ENCODE data around the gene LMAN1L. TPM values are rescaled to one million over a fixed set of nuclear protein-coding genes. Genes with fewer than 3 reads are reported as not detected.
A peak's percentile ranks its signal among the peaks of the same experiment; 100 is the strongest.

The LMAN1L gene
- total RNA-seq, 4 donors from 2014 or later: 0.42 TPM; not detected in 3

GRCh38 chr15:74775132-74775562, 37.5 kb upstream of the LMAN1L start:
- Histone ChIP-seq H3K9me3 (no peaks in the 10 kb centered on the region), H3K4me1 (peaks cover 0 to 65% (median 38%) of the 10 kb centered on the region in 4 donors), H3K4me3 (no peak overlapping the region), H3K27ac (peak overlapping the region in 1 of 4 donors; percentile 4), H3K27me3 (no peaks in the 10 kb centered on the region), H3K36me3 (no peaks in the 10 kb centered on the region)
- DNase-seq (ENCODE audit: low spot score in 2 of 2): no peak
- no peak for TF ChIP-seq EP300 (IDR thresholded peaks at IDR 0.05)
- no peak for TF ChIP-seq CTCF (IDR thresholded peaks at IDR 0.05)
- no peak for TF ChIP-seq POLR2A (IDR thresholded peaks at IDR 0.05)
- WGBS, 2 donors: 70 to 79% methylated on average over 5 of the region's 5 CpGs

DNA sequence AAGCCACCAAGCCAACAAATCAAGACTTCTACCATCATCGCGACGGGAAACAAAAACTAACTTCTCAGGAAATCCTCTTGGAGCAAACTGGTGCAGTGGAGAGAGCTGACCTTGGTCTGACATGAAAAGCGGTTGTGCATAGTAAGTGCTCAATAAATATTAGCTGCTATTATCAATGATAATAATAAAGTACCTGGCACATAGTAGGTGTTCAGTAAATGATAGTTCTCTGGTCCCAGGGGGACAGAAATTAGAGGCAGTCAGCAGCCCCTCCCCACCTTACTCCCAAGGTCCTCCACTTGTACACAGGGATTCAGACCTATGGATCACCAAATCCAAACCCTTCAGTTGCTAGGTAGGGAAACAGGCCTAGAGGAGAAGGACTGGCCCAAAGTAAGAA, 36.7 kb upstream of the LMAN1L start:
- TF ChIP-seq POLR2A (IDR thresholded peaks at IDR 0.05): no peak
- no peak for TF ChIP-seq EP300 (IDR thresholded peaks at IDR 0.05)
- no peak for TF ChIP-seq CTCF (IDR thresholded peaks at IDR 0.05)
- WGBS, 2 donors: 88% methylated on average over 4 of the region's 4 CpGs
- H3K27me3 ChIP-seq: no peaks in the 10 kb centered on the region
- no peak overlapping the region for H3K4me3 ChIP-seq
- no peak for DNase-seq (ENCODE audit: low spot score in 2 of 2)
- peaks cover 0 to 71% (median 40%) of the 10 kb centered on the region in 4 donors for H3K4me1 ChIP-seq
- H3K36me3 ChIP-seq: no peaks in the 10 kb centered on the region
- no peak overlapping the region for H3K27ac ChIP-seq
- H3K9me3 ChIP-seq: no peaks in the 10 kb centered on the region

DNA sequence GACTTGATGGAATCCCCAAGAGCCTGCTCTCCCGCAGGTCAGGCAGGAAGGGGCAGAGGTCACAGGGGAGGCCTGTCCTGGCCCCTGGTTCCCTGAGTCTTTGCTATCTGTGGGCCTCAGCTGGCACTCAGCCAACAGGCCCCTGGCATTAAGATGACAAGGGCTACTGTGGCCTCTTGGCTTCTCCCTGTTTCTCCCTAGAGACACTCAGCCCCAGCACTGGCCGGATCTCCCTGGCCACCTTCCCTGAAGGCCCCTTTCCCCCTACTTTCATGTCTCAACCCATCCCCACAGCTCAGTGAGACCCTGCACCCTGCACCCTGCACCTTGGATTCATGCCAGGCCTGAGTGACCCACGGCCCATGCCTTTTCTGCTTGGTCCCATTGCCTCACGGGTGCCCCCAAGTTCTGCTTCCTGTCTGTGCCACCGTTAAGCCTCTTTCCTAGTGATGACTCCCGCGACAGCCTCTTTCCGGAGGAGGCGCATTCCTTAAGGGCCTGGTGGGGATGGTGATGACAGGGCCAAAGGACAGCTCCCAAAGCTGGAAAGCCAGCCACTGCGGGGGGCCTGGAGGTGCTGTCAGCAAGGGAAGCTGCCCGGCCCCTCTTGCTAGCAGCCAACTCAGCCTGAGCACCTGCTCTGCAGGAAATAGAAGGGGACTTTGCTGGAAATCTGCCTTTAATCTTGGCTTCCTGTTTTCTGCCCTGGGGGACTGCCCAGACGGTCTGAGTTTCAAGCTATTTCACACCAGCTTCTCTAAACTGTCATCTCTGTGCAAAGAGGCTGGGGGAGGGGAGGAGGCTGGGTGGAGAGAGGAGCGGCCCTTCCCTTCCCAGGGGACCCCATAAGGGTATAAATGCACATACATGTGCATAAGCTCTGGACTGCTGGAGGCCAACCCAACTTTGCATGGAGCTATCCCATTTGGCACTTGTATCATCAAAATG, 35.5 kb upstream of the LMAN1L start:
- no peak for TF ChIP-seq EP300 (IDR thresholded peaks at IDR 0.05)
- TF ChIP-seq CTCF (IDR thresholded peaks at IDR 0.05): no peak
- no peak for TF ChIP-seq POLR2A (IDR thresholded peaks at IDR 0.05)
- Histone ChIP-seq H3K4me1 (peaks cover 0 to 71% (median 41%) of the 10 kb centered on the region in 4 donors), H3K27ac (peak overlapping the region in 3 of 4 donors; percentile 1 to 70 (median 31)), H3K9me3 (no peaks in the 10 kb centered on the region), H3K4me3 (no peak overlapping the region), H3K27me3 (no peaks in the 10 kb centered on the region), H3K36me3 (no peaks in the 10 kb centered on the region)
- 26% methylated on average over 13 of the region's 13 CpGs for WGBS, 2 donors
- no peak for DNase-seq (ENCODE audit: low spot score in 2 of 2)

GRCh38 chr15:74777769-74778598, 34.7 kb upstream of the LMAN1L start:
- WGBS, 2 donors: 75 to 80% methylated on average over 6 of the region's 6 CpGs

More at GRCh38 chr15:74777769-74778598, 34.7 kb upstream of the LMAN1L start:
- H3K27me3 ChIP-seq: no peaks in the 10 kb centered on the region
- H3K36me3 ChIP-seq: no peaks in the 10 kb centered on the region
- no peak for TF ChIP-seq CTCF (IDR thresholded peaks at IDR 0.05)
- no peak for TF ChIP-seq POLR2A (IDR thresholded peaks at IDR 0.05)
- TF ChIP-seq EP300 (IDR thresholded peaks at IDR 0.05): no peak
- H3K27ac ChIP-seq: peak overlapping the region in 2 of 4 donors; percentile 1 to 70
- H3K4me1 ChIP-seq: peaks cover 0 to 73% (median 45%) of the 10 kb centered on the region in 4 donors
- no peak overlapping the region for H3K4me3 ChIP-seq
- DNase-seq (ENCODE audit: low spot score in 2 of 2): no peak
- no peaks in the 10 kb centered on the region for H3K9me3 ChIP-seq

Measured in tibial nerve (tissue), 4 donors.